ENCODE results near the gene FAM219B.

DNA sequence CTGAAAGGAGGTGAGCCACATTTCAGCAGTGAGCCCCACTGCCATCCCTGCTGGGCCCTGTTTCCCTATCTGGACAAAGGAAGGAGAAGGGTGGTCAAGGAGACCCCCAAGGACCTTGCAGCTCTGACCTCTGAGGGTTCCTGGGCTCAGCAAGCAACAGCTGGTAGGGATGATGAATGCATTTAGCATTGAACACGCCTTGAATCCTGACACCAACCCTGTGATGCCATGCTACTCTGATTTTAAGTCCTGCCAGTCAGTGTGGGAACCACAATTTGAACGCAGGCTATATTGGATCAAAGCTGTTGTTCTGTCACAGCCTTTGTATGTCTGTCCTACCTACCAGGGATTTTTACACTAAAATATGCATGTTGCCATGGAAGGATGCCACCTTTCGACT lies 10.3 kb downstream of the FAM219B start:
- TF ChIP-seq, protein P1, sequence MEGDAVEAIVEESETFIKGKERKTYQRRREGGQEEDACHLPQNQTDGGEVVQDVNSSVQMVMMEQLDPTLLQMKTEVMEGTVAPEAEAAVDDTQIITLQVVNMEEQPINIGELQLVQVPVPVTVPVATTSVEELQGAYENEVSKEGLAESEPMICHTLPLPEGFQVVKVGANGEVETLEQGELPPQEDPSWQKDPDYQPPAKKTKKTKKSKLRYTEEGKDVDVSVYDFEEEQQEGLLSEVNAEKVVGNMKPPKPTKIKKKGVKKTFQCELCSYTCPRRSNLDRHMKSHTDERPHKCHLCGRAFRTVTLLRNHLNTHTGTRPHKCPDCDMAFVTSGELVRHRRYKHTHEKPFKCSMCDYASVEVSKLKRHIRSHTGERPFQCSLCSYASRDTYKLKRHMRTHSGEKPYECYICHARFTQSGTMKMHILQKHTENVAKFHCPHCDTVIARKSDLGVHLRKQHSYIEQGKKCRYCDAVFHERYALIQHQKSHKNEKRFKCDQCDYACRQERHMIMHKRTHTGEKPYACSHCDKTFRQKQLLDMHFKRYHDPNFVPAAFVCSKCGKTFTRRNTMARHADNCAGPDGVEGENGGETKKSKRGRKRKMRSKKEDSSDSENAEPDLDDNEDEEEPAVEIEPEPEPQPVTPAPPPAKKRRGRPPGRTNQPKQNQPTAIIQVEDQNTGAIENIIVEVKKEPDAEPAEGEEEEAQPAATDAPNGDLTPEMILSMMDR (conservative IDR thresholded peaks at IDR 0.05) = no peak
- no peak for TF ChIP-seq EZH2 (IDR thresholded peaks at IDR 0.05; ENCODE audit: low read depth)
